ENCODE measurements around the gene SLC1A3.

Gene SLC1A3

GRCh38 chr5:36728697-36729543 lies 122.5 kb downstream of the SLC1A3 start:
- TF ChIP-seq POLR2AphosphoS5 (IDR thresholded peaks at IDR 0.05; ENCODE audit: low read depth, low read length) (no peak), FOXP2 (optimal IDR thresholded peaks at IDR 0.05; ENCODE audit: borderline replicate concordance, extremely low read depth, extremely low read length, insufficient read depth) (no peak), TAF1 (IDR thresholded peaks at IDR 0.05; ENCODE audit: borderline replicate concordance, insufficient read depth, low read length) (no peak), SIN3A (IDR thresholded peaks at IDR 0.05; ENCODE audit: borderline replicate concordance, insufficient read depth, low read length) (no peak), REST (IDR thresholded peaks at IDR 0.05; ENCODE audit: insufficient read depth in 1 of 2, low read depth in 2 of 2, low read length in 2 of 2) (no peak)

- no peak for TF ChIP-seq FOXP2 (optimal IDR thresholded peaks at IDR 0.05; ENCODE audit: borderline replicate concordance, extremely low read depth, extremely low read length, insufficient read depth)
- TF ChIP-seq POLR2AphosphoS5 (IDR thresholded peaks at IDR 0.05; ENCODE audit: low read depth, low read length), result no peak
- no peak for TF ChIP-seq TAF1 (IDR thresholded peaks at IDR 0.05; ENCODE audit: borderline replicate concordance, insufficient read depth, low read length)
- no peak for TF ChIP-seq SIN3A (IDR thresholded peaks at IDR 0.05; ENCODE audit: borderline replicate concordance, insufficient read depth, low read length)
- TF ChIP-seq REST (IDR thresholded peaks at IDR 0.05; ENCODE audit: insufficient read depth in 1 of 2, low read depth in 2 of 2, low read length in 2 of 2), result no peak
Observed at GRCh38 chr5:36730537-36731216, 124.3 kb downstream of the SLC1A3 start.

- TF ChIP-seq POLR2AphosphoS5 (IDR thresholded peaks at IDR 0.05; ENCODE audit: low read depth, low read length) (no peak), TAF1 (IDR thresholded peaks at IDR 0.05; ENCODE audit: borderline replicate concordance, insufficient read depth, low read length) (no peak), REST (IDR thresholded peaks at IDR 0.05; ENCODE audit: insufficient read depth in 1 of 2, low read depth in 2 of 2, low read length in 2 of 2) (no peak), SIN3A (IDR thresholded peaks at IDR 0.05; ENCODE audit: borderline replicate concordance, insufficient read depth, low read length) (no peak), FOXP2 (optimal IDR thresholded peaks at IDR 0.05; ENCODE audit: borderline replicate concordance, extremely low read depth, extremely low read length, insufficient read depth) (no peak)
Observed at GRCh38 chr5:36733183-36733582, 126.8 kb downstream of the SLC1A3 start.

- TF ChIP-seq TAF1 (IDR thresholded peaks at IDR 0.05; ENCODE audit: borderline replicate concordance, insufficient read depth, low read length), result no peak
- TF ChIP-seq SIN3A (IDR thresholded peaks at IDR 0.05; ENCODE audit: borderline replicate concordance, insufficient read depth, low read length), result no peak
- TF ChIP-seq REST (IDR thresholded peaks at IDR 0.05; ENCODE audit: insufficient read depth in 1 of 2, low read depth in 2 of 2, low read length in 2 of 2), result no peak
- no peak for TF ChIP-seq FOXP2 (optimal IDR thresholded peaks at IDR 0.05; ENCODE audit: borderline replicate concordance, extremely low read depth, extremely low read length, insufficient read depth)
Observed at GRCh38 chr5:36734422-36734821, 128.0 kb downstream of the SLC1A3 start.

All from PFSK-1 (cell line).